AG10803 (cell line): Measurements from ENCODE around the gene LITAF.

Experiments used
- DNase-seq: peaks from one replicate; pipeline ENCODE4 v3.0.0; 2010; ENCODE audit warnings: low read depth
- H3K4me3 ChIP-seq: 2 replicates; pipeline ENCODE4 v1.5.1; 2011; ENCODE audit warnings: mild to moderate bottlenecking, low read length, control low read depth
- CTCF ChIP-seq: conservative IDR thresholded peaks from 2 replicates; pipeline ENCODE4 v1.5.1; 2011; ENCODE audit warnings: mild to moderate bottlenecking, low read length, control low read depth, inconsistent platforms

Gene LITAF

GRCh38 chr16:11586856-11587642, at the start of gene LITAF:
TSS of gene LITAF (minus strand) at chr16:11586919. CDS start at chr16:11556730, 30,189 bp downstream.
- TF ChIP-seq CTCF: no peak
- DNase-seq: peak; percentile 45
- peak within 1 kb of the TSS; percentile 73 for H3K4me3 ChIP-seq

GRCh38 chr16:11636172-11636721, 49.5 kb upstream of the LITAF start:
- no peak for DNase-seq

GRCh38 chr16:11635679-11636171, 49.0 kb upstream of the LITAF start:
- DNase-seq: no peak
- no peak for TF ChIP-seq CTCF
- H3K4me3 ChIP-seq: no peak overlapping the region

More at GRCh38 chr16:11636172-11636721, 49.5 kb upstream of the LITAF start:
- TF ChIP-seq CTCF: no peak
- H3K4me3 ChIP-seq: no peak overlapping the region

- no peak overlapping the region for H3K4me3 ChIP-seq
- no peak for TF ChIP-seq CTCF
- no peak for DNase-seq
Measured at GRCh38 chr16:11635113-11635652, 48.5 kb upstream of the LITAF start.

- no peak for TF ChIP-seq CTCF
- DNase-seq: no peak
- H3K4me3 ChIP-seq: no peak overlapping the region
Measured at GRCh38 chr16:11634312-11634711, 47.6 kb upstream of the LITAF start.

GRCh38 chr16:11633113-11633512, 46.4 kb upstream of the LITAF start:
- no peak for DNase-seq
- TF ChIP-seq CTCF: no peak
- H3K4me3 ChIP-seq: no peak overlapping the region
